ENCODE results near the gene SPAG16. TPM values are rescaled to one million over a fixed set of nuclear protein-coding genes. Genes with fewer than 3 reads are reported as not detected.

SPAG16 gene
- total RNA-seq, 3 donors from 2014 or later: 5.4 to 5.7 (median 5.5) TPM

DNA sequence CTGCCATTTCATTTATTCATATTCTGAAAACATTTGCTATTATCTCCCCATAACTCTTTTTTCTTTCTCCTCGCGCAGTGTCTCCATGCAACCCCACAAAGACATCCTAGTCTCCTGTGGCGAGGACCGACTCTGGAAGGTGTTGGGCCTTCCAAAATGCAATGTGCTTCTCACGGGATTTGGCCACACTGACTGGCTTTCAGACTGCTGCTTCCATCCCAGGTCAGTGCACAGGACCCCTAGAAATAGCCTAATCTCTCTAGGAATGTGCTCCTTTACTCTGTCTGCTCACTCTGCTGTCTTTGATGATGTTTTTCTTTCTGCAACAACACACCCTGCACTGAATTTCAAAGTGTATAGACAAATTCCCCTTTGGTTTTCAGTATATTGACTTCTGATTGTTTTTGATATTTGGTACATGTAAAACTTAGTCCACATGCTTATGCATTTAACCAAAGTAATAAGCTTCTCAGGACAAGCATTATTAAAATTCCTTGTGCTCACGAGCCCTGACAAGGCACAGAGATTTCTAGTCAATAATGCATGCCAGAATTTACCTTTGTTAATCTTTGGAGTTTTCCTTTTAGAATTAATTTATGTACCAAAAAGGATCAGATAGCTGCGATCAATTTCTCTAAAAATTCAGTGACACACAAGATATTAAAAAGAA, 578.3 kb downstream of the SPAG16 start:
- ATAC-seq (no peak), DNase-seq (no peak)
- Mint-ChIP-seq H3K4me3 (no peak overlapping the region), H3K27me3 (ENCODE audit: low read depth) (no peaks in the 10 kb centered on the region), H3K4me1 (ENCODE audit: low read depth) (no peaks in the 10 kb centered on the region), H3K9me3 (peaks cover 6% of the 10 kb centered on the region), H3K36me3 (ENCODE audit: insufficient read depth) (no peaks in the 10 kb centered on the region)

- Mint-ChIP-seq H3K9me3 (peaks cover 6% of the 10 kb centered on the region), H3K4me3 (no peak overlapping the region), H3K27me3 (ENCODE audit: low read depth) (no peaks in the 10 kb centered on the region), H3K36me3 (ENCODE audit: insufficient read depth) (no peaks in the 10 kb centered on the region), H3K4me1 (ENCODE audit: low read depth) (no peaks in the 10 kb centered on the region)
- ATAC-seq (no peak), DNase-seq (no peak)
Measured at GRCh38 chr2:213863541-213863940, 579.3 kb downstream of the SPAG16 start.

- Mint-ChIP-seq H3K36me3 (ENCODE audit: insufficient read depth) (no peaks in the 10 kb centered on the region), H3K9me3 (peaks cover 6% of the 10 kb centered on the region), H3K4me1 (ENCODE audit: low read depth) (no peaks in the 10 kb centered on the region), H3K27me3 (ENCODE audit: low read depth) (no peaks in the 10 kb centered on the region), H3K4me3 (no peak overlapping the region)
- ATAC-seq: no peak
- DNase-seq: no peak
Measured at GRCh38 chr2:213868526-213868925, 584.3 kb downstream of the SPAG16 start.

GRCh38 chr2:213885485-213885884, 601.2 kb downstream of the SPAG16 start:
- H3K9me3 Mint-ChIP-seq: no peaks in the 10 kb centered on the region
- no peak for DNase-seq
- no peaks in the 10 kb centered on the region for H3K4me1 Mint-ChIP-seq (ENCODE audit: low read depth)
- no peak overlapping the region for H3K4me3 Mint-ChIP-seq
- H3K36me3 Mint-ChIP-seq (ENCODE audit: insufficient read depth): no peaks in the 10 kb centered on the region
- H3K27me3 Mint-ChIP-seq (ENCODE audit: low read depth): peaks cover 2% of the 10 kb centered on the region
- no peak for ATAC-seq

- H3K9me3 Mint-ChIP-seq: peaks cover 11% of the 10 kb centered on the region
- no peaks in the 10 kb centered on the region for H3K27me3 Mint-ChIP-seq (ENCODE audit: low read depth)
- H3K4me3 Mint-ChIP-seq: no peak overlapping the region
- H3K36me3 Mint-ChIP-seq (ENCODE audit: insufficient read depth): no peaks in the 10 kb centered on the region
- H3K4me1 Mint-ChIP-seq (ENCODE audit: low read depth): no peaks in the 10 kb centered on the region
- ATAC-seq: no peak
- DNase-seq: no peak
Measured at GRCh38 chr2:213914510-213914909, 630.2 kb downstream of the SPAG16 start.

DNA sequence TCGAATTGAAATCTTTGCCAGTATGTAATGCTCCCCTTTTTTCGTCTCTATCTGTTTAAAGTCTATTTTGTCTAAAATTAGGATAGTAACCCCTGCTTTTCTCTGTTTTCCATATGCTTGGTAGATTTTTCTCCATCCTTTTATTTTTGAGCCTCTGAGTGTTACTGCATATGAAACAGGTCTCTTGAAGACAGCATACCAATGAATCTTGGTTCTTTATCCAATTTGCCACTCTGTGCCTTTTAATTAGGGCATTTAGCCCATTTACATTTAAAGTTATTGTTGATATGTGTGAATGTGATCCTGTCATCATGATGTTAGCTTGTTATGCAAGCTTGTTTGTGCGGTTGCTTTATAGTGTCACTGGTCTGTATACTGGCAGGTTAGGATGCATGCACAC, 635.8 kb downstream of the SPAG16 start:
- no peak for DNase-seq
- H3K9me3 Mint-ChIP-seq: peaks cover 28% of the 10 kb centered on the region
- H3K27me3 Mint-ChIP-seq (ENCODE audit: low read depth): no peaks in the 10 kb centered on the region
- H3K36me3 Mint-ChIP-seq (ENCODE audit: insufficient read depth): no peaks in the 10 kb centered on the region
- no peak overlapping the region for H3K4me3 Mint-ChIP-seq
- no peak for ATAC-seq
- no peaks in the 10 kb centered on the region for H3K4me1 Mint-ChIP-seq (ENCODE audit: low read depth)

- Mint-ChIP-seq H3K4me1 (ENCODE audit: low read depth) (no peaks in the 10 kb centered on the region), H3K36me3 (ENCODE audit: insufficient read depth) (no peaks in the 10 kb centered on the region), H3K4me3 (no peak overlapping the region), H3K27me3 (ENCODE audit: low read depth) (peaks cover 2% of the 10 kb centered on the region), H3K9me3 (peaks cover 19% of the 10 kb centered on the region)
- ATAC-seq (no peak), DNase-seq (no peak)
Measured at GRCh38 chr2:213923543-213923942, 639.3 kb downstream of the SPAG16 start.

DNA sequence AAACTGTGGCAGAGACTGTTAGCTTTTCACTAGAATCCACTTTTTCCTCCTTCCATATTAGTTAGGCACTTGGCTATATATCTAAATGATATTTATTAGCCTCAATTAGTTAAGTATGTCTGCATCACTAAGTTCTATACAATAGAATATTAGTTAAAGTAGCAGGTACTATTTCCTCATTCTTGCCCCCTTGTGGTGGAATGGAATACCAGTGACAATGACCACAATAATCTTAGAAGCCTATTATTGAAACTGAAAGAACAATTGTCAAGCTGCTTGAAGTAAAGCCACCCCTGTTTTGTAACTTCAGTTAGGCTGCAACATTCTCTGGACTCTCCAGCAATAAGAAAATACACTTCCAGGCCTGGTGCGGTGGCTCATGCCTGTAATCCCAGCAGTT, 650.3 kb downstream of the SPAG16 start:
- Mint-ChIP-seq H3K9me3 (no peaks in the 10 kb centered on the region), H3K4me3 (no peak overlapping the region), H3K4me1 (ENCODE audit: low read depth) (no peaks in the 10 kb centered on the region), H3K27me3 (ENCODE audit: low read depth) (no peaks in the 10 kb centered on the region), H3K36me3 (ENCODE audit: insufficient read depth) (no peaks in the 10 kb centered on the region)
- ATAC-seq (no peak), DNase-seq (no peak)

DNA sequence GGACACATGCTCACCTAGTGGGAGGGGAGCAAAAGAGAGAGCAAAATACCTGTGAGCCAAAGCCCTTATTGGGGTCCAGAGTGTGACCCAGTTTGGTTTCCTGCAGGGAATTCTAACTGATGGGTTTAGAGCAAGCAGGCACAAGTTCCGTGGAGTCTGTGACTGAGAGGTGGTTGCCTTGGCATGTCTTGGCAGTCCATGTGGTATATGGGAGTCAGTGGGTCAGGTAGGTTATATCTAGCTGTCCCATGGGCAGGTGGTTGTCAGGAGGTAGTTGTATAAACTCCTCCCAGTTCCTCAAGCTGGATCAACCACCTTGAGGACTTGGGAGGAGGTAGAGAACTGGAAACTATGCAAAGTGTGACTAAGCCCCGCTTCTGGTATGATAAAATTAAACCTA, 673.8 kb downstream of the SPAG16 start:
- no peaks in the 10 kb centered on the region for H3K36me3 Mint-ChIP-seq (ENCODE audit: insufficient read depth)
- no peak overlapping the region for H3K4me3 Mint-ChIP-seq
- H3K27me3 Mint-ChIP-seq (ENCODE audit: low read depth): no peaks in the 10 kb centered on the region
- H3K9me3 Mint-ChIP-seq: no peaks in the 10 kb centered on the region
- ATAC-seq (no peak), DNase-seq (no peak)
- H3K4me1 Mint-ChIP-seq (ENCODE audit: low read depth): no peaks in the 10 kb centered on the region

- DNase-seq (no peak), ATAC-seq (no peak)
- Mint-ChIP-seq H3K4me1 (ENCODE audit: low read depth) (no peaks in the 10 kb centered on the region), H3K4me3 (no peak overlapping the region), H3K9me3 (no peaks in the 10 kb centered on the region), H3K27me3 (ENCODE audit: low read depth) (no peaks in the 10 kb centered on the region), H3K36me3 (ENCODE audit: insufficient read depth) (no peaks in the 10 kb centered on the region)
Measured at GRCh38 chr2:213959589-213959988, 675.3 kb downstream of the SPAG16 start.

DNA sequence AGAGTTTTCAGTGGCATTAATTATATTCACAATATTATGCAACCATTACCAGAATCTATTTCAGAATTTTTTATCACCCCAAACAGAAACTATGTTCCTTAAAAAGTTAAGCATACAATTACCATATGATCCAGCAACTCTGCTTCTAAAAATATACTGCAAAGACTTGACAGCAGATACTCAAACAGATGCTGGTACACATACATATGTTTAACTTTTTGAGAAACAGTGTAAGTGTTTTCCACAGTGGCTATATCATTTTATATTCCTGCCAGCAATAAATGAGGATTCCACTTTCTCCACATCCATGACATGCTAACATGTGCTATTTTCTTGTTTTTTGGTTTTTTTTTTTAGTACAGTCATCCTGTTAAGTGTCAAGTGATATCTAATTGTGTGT, 687.3 kb downstream of the SPAG16 start:
- ATAC-seq: no peak
- Mint-ChIP-seq H3K4me1 (ENCODE audit: low read depth) (no peaks in the 10 kb centered on the region), H3K9me3 (no peaks in the 10 kb centered on the region), H3K4me3 (no peak overlapping the region), H3K27me3 (ENCODE audit: low read depth) (no peaks in the 10 kb centered on the region), H3K36me3 (ENCODE audit: insufficient read depth) (no peaks in the 10 kb centered on the region)
- DNase-seq: no peak

GRCh38 chr2:213980883-213981282, 696.6 kb downstream of the SPAG16 start:
- Mint-ChIP-seq H3K36me3 (ENCODE audit: insufficient read depth) (no peaks in the 10 kb centered on the region), H3K4me1 (ENCODE audit: low read depth) (no peaks in the 10 kb centered on the region), H3K27me3 (ENCODE audit: low read depth) (no peaks in the 10 kb centered on the region), H3K4me3 (no peak overlapping the region), H3K9me3 (no peaks in the 10 kb centered on the region)
- no peak for ATAC-seq
- no peak for DNase-seq

- Mint-ChIP-seq H3K4me3 (no peak overlapping the region), H3K9me3 (no peaks in the 10 kb centered on the region), H3K4me1 (ENCODE audit: low read depth) (no peaks in the 10 kb centered on the region), H3K27me3 (ENCODE audit: low read depth) (no peaks in the 10 kb centered on the region), H3K36me3 (ENCODE audit: insufficient read depth) (no peaks in the 10 kb centered on the region)
- no peak for ATAC-seq
- DNase-seq: no peak
Measured at GRCh38 chr2:213989207-213989606, 704.9 kb downstream of the SPAG16 start.

GRCh38 chr2:213991453-213992108, 707.3 kb downstream of the SPAG16 start:
- Mint-ChIP-seq H3K4me3 (no peak overlapping the region), H3K4me1 (ENCODE audit: low read depth) (no peaks in the 10 kb centered on the region), H3K27me3 (ENCODE audit: low read depth) (no peaks in the 10 kb centered on the region), H3K9me3 (no peaks in the 10 kb centered on the region), H3K36me3 (ENCODE audit: insufficient read depth) (no peaks in the 10 kb centered on the region)
- ATAC-seq (no peak), DNase-seq (no peak)

DNA sequence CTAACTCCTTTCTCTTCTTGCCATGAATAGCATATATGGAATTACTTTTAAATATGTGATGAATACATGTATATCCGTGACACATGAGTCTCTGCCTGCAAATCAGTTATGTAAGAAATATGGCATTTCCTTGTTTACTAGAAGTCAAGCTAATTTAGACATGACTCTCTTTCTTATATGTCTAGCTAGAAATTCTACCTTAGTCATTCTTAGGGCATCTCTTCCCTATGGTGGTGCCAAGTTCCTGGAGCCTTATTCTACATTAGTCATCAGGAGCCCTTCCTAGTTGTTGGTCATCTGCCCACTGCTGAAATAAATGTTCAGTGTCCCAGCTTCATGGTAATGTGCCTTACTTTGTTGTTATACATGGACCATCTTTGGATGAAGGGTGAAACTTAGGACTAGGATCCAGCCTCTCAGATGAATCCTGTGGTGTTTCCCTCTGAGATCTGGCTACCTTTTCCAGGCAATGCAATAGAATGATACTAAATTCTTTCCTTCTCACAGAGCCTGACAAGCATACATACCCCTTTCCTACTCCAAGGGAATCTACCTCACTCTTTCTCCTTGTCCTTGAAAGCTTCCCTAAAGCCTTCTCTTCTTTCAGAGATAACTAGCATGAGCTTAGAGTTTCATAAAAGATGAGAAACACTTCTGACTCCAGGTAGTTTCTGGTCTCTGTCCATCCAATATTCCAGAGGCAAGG, 711.3 kb downstream of the SPAG16 start:
- Mint-ChIP-seq H3K27me3 (ENCODE audit: low read depth) (no peaks in the 10 kb centered on the region), H3K4me3 (no peak overlapping the region), H3K9me3 (peaks cover 6% of the 10 kb centered on the region), H3K36me3 (ENCODE audit: insufficient read depth) (no peaks in the 10 kb centered on the region), H3K4me1 (ENCODE audit: low read depth) (no peaks in the 10 kb centered on the region)
- no peak for DNase-seq
- ATAC-seq: no peak

Measured in activated T-cell treated with anti-CD3 and anti-CD28 coated beads, Interleukin-2, amount 50 U/mL, for 4 hours (primary cell).